Brain microvascular endothelial cell (primary cell): Measurements from ENCODE around the gene EPOP.
A peak's percentile ranks its signal among the peaks of the same experiment; 100 is the strongest.

Experiments
- DNase-seq: peaks from one replicate; pipeline ENCODE4 v3.0.0-alpha.2; 2020
- H3K27ac ChIP-seq: fragments of 250-450 bp; sonication (Bioruptor Pico); 2 replicates; pipeline ENCODE4 v1.5.1; 2020; ENCODE audit warnings: mild to moderate bottlenecking, moderate library complexity
- H3K27me3 ChIP-seq: fragments of 250-450 bp; sonication (Bioruptor Pico); replicated peaks from 2 replicates; pipeline ENCODE4 v1.5.1; 2020; ENCODE audit warnings: mild to moderate bottlenecking
- H3K36me3 ChIP-seq: fragments of 250-450 bp; sonication (Bioruptor Pico); replicated peaks from 2 replicates; pipeline ENCODE4 v1.5.1; 2020; ENCODE audit warnings: mild to moderate bottlenecking
- H3K4me3 ChIP-seq: 2 replicates; pipeline ENCODE4 v1.5.1; 2011; ENCODE audit warnings: low read depth, mild to moderate bottlenecking, control low read depth, low read length, moderate library complexity
- in situ Hi-C: cut with HindIII; loops from 2 replicates; pipeline ENCODE4 v1.10.0; 2017; ENCODE audit warnings: low sequenced_read_pairs, low pct_ligation_motif_present
- TF ChIP-seq, protein P1 (sequence below): IDR thresholded peaks from 2 replicates; pipeline ENCODE4 v1.5.1; 2011; ENCODE audit warnings: low read depth, mild to moderate bottlenecking, moderate library complexity, low read length, control low read depth, inconsistent platforms; ENCODE audit errors: missing control alignments

Gene EPOP

DNA sequence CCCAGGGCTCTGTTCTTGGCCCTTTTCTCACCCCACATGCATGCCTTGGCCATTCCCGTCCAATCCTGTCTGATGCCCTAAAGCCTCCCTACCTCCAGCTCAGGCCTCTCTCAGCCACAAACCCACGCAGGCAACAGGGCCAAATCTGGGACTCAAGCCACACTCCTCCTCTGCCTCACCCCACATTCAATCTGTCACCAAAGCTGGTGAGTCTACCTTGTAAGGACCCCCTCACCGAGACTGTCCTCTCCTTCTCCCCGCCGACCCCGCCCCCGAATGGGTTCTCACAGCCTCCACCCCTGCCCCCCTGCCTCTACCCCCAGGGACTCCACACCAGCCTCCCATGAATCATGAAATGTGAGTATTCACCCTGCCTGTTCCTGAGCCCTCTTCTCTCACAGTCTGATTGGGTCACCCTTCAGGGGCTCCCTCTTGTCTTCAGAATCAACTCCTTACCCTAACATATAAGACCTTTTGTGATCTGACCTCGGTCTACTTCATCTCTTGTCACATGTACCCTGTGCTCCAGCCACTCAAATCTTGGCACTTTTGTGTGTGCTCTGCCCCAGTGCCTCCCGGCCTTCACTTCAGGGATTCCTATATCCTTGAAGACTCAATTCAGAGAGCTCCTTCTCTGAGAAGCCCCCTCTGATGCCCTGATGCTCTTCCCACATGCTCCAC is 10.7 kb downstream of the EPOP start:
- H3K27me3 ChIP-seq, result peaks cover 5% of the 10 kb centered on the region
- no peak overlapping the region for H3K27ac ChIP-seq
- TF ChIP-seq, protein P1, sequence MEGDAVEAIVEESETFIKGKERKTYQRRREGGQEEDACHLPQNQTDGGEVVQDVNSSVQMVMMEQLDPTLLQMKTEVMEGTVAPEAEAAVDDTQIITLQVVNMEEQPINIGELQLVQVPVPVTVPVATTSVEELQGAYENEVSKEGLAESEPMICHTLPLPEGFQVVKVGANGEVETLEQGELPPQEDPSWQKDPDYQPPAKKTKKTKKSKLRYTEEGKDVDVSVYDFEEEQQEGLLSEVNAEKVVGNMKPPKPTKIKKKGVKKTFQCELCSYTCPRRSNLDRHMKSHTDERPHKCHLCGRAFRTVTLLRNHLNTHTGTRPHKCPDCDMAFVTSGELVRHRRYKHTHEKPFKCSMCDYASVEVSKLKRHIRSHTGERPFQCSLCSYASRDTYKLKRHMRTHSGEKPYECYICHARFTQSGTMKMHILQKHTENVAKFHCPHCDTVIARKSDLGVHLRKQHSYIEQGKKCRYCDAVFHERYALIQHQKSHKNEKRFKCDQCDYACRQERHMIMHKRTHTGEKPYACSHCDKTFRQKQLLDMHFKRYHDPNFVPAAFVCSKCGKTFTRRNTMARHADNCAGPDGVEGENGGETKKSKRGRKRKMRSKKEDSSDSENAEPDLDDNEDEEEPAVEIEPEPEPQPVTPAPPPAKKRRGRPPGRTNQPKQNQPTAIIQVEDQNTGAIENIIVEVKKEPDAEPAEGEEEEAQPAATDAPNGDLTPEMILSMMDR, result no peak
- no peaks in the 10 kb centered on the region for H3K36me3 ChIP-seq
- DNase-seq, result no peak
- in situ Hi-C loops, result no loop called here
- no peak overlapping the region for H3K4me3 ChIP-seq

DNA sequence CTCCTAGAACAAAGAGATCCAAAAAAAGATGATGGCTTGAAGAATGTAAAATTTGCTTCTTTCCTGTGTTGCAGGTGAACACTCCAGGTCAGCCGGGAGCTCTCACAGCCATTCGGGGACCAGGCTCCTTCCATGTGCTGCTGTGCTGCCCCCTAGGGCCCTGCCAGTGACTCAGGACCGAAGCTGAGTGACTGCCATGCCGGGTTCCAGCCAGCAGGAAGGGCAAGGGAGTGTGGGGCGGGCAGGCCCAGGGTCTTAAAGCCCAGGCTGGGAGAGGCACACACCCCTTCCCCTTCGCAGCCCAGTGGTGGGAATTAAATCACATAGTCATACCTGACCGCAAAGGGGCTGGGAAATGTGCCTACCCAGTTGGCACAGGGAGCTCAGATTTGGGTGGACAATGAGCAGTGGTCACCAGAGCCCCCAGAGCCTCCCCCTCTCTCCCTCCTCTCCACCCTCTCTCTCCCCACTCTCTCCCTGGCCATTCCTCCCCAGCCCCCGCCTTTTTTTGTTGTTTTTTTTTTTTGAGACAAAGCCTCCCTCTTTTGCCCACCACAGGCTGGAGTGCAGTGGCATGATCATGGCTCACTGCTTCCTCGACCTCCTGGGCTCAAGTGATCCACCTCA is 11.5 kb downstream of the EPOP start:
- no peaks in the 10 kb centered on the region for H3K36me3 ChIP-seq
- in situ Hi-C loops, result no loop called here
- no peaks in the 10 kb centered on the region for H3K27me3 ChIP-seq
- peak; percentile 46 for DNase-seq
- H3K4me3 ChIP-seq, result no peak overlapping the region
- no peak overlapping the region for H3K27ac ChIP-seq
- TF ChIP-seq, protein P1, result peak; percentile 96

DNA sequence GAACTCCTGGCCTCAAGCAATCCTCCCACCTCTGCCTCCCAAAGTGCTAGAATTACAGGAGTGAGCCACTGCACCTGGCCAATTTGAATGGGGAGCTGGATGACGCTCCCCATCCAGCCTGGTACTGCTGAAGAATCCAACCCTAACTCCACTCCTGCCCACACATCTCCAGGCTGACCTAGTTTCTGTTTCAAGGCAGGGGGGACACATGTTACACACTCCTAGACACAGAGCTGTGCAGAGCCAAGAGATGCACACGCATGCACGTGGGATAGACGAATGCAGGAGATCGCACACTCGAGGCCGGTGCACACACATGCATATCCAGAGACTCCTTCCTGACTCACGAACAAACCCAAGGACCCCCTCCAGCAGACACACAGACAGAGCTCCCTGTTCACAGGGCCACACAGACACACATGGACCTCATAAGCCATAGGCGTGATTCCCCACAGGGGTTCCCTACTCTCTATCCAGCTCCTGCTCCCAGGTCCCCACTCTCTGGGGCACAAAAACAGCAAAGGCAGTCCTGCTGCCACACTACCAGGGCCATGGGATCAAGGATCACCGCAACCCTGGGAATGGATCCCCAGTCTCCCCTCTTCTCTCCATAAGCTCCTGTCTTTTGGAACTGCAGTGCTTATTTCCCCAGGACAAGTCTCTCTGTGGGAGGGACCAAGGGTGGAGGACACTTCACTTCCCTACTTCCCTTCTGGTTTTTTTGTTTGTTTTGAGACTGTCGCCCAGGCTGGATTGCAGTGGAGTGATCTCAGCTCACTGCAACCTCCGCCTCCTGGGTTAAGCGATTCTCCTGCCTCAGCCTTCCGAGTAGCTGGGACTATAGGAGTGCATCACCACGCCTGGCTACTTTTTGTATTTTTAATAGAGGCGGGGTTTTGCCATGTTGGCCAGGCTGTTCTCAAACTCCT is 14.4 kb downstream of the EPOP start:
- Histone ChIP-seq H3K27ac (no peak overlapping the region), H3K27me3 (no peaks in the 10 kb centered on the region), H3K36me3 (no peaks in the 10 kb centered on the region), H3K4me3 (no peak overlapping the region)
- DNase-seq, result no peak
- in situ Hi-C loops, result no loop called here
- TF ChIP-seq, protein P1, result no peak

DNA sequence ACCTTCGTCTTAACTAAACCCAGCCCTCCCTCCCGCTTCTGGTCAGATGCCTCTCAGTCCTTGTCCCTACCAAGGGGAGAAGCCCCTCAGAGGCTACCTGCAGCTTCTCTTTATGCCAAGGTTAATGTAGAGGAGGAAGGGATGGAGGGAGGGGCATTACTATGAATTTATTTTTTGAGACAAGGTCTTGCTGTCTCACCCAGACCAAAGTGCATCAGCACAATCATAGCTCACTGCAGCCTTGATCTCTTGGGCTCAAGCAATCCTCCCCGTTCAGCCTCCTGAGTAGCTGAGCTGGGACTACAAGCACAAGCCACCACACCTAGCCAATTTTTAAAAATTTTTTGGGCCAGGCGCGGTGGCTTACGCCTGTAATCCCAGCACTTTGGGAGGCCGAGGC is 15.3 kb downstream of the EPOP start:
- peaks cover 5% of the 10 kb centered on the region for H3K27me3 ChIP-seq
- TF ChIP-seq, protein P1, result no peak
- no peak overlapping the region for H3K4me3 ChIP-seq
- in situ Hi-C loops, result no loop called here
- DNase-seq, result no peak
- no peaks in the 10 kb centered on the region for H3K36me3 ChIP-seq
- no peak overlapping the region for H3K27ac ChIP-seq

DNA sequence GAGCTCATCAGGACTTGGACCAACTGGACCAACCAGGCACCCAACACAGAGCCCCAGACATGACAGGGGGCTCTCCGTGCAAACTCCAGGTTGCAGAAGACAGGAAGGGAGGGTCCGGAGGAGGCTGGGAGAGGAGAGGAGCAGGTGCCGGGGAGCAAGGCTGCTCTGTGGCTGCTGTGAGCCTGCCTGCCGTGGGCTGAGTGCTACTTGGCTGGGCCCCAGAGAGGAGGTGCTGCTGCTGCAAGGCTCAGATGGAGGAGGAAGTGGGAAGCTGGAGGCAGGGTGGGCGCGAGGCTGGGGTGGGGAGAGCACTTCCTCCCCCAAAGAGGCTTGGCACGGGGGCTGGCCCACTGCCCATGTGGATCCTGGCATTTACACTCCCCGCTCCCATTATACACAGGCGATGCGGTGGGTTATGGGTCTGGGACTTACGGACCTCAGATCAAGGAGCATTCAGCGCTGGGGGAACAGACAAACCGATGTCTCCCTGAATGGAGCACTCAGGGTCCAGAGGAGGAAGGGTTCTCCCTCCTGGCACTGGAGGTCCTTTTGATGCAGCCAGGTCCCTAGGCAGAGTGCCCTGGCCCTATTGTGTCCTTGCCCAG is 15.9 kb downstream of the EPOP start:
- no peak for DNase-seq
- TF ChIP-seq, protein P1, result no peak
- peaks cover 9% of the 10 kb centered on the region for H3K27me3 ChIP-seq
- no peaks in the 10 kb centered on the region for H3K36me3 ChIP-seq
- in situ Hi-C loops, result no loop called here
- no peak overlapping the region for H3K27ac ChIP-seq
- no peak overlapping the region for H3K4me3 ChIP-seq
